Mucosa of rectum (tissue), 2 donors: Measurements from ENCODE around the gene CSNK1G1.

Source experiments
- H3K27ac ChIP-seq, 2 donors: one replicate each; pipeline ENCODE4 v1.7.0; 2013; ENCODE audit warnings: inconsistent platforms in 2 of 2, low read depth in 2 of 2, low read length in 2 of 2
- H3K27me3 ChIP-seq, 2 donors: one replicate each; pipeline ENCODE4 v1.7.0; 2013; ENCODE audit warnings: low read length in 2 of 2; ENCODE audit not compliant: control insufficient read depth in 2 of 2, insufficient read depth in 2 of 2
- H3K36me3 ChIP-seq, 2 donors: one replicate each; pipeline ENCODE4 v1.7.0; 2013; ENCODE audit warnings: low read length in 2 of 2; ENCODE audit not compliant: control insufficient read depth in 2 of 2, insufficient read depth in 2 of 2
- H3K4me1 ChIP-seq, 2 donors: one replicate each; pipeline ENCODE4 v1.7.0; 2013; ENCODE audit warnings: low read length in 2 of 2, mild to moderate bottlenecking in 1 of 2; ENCODE audit not compliant: control insufficient read depth in 2 of 2, insufficient read depth in 2 of 2
- H3K4me3 ChIP-seq, 2 donors: one replicate each; pipeline ENCODE4 v1.7.0; 2013; ENCODE audit warnings: low read length in 2 of 2
- H3K9ac ChIP-seq, 2 donors: one replicate each; pipeline ENCODE4 v1.7.0; 2013; ENCODE audit warnings: low read length in 2 of 2, low read depth in 1 of 2, mild to moderate bottlenecking in 1 of 2
- H3K9me3 ChIP-seq, 2 donors: one replicate each; pipeline ENCODE4 v1.7.0; 2013; ENCODE audit warnings: low read length in 2 of 2; ENCODE audit not compliant: control insufficient read depth in 2 of 2
- donor health status: healthy.
- donor health status: Normal muscosa, but diverticular disease.

Gene CSNK1G1

DNA sequence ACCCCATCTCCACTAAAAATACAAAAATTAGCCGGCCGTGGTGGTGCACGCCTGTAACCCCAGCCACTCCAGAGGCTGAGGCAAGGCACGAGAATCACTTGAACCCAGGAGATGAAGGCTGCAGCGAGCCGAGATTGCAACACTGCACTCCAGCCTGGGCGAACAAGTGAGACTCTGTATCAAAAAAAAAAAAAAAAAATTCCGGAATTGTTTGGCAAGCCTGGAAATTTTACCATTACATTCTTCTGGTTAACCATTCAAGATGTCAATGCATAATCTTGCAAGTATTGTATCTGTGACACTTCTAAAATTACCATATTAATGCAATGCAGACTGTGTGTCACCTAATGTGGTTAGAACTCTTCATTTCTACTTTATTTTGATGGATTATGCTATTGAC, 67.0 kb downstream of the CSNK1G1 start:
- no peak overlapping the region for H3K27ac ChIP-seq
- H3K4me3 ChIP-seq = no peak overlapping the region
- no peak overlapping the region for H3K9ac ChIP-seq
- no peaks in the 10 kb centered on the region for H3K36me3 ChIP-seq
- H3K4me1 ChIP-seq = no peaks in the 10 kb centered on the region
- no peaks in the 10 kb centered on the region for H3K27me3 ChIP-seq
- no peaks in the 10 kb centered on the region for H3K9me3 ChIP-seq

DNA sequence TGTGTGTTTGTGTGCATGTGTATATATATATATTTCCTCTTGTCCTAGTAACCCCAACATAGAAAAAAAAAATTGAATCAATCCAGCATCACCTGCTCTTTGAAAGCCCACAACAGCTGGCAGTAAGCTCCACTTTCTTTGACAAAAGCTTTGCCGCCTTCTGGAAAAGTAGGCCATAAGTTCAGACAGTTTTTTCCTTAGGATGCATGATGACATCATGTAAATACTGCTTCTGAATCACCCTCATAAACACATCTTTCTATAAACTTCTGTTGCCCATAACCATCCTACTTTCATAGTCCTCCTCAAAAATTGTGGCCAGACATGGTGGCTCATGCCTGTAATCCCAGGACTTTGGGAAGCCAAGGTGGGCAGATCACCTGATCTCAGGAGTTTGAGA, 67.4 kb downstream of the CSNK1G1 start:
- Histone ChIP-seq H3K4me1 (no peaks in the 10 kb centered on the region), H3K4me3 (no peak overlapping the region), H3K27me3 (no peaks in the 10 kb centered on the region), H3K9me3 (no peaks in the 10 kb centered on the region), H3K27ac (no peak overlapping the region), H3K9ac (no peak overlapping the region), H3K36me3 (no peaks in the 10 kb centered on the region)

DNA sequence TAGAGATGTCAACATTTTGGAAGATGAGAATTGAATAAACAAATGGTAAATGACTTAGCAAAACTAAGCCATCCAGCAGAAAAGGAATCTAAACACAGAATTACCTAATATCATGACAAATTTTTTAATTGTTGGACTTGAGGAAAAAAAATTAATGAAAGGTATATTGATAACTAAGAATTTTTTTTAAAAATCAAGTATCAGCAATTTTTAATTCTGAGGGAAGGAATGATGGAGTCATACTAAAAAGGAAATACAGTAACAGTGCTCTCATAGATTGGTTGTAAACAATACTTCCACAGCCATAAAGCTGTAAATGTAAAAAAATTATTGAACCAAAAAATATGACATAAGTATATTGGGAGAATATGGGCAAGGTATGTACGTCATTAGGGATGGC, 68.0 kb downstream of the CSNK1G1 start:
- Histone ChIP-seq H3K27me3 (no peaks in the 10 kb centered on the region), H3K4me1 (no peaks in the 10 kb centered on the region), H3K36me3 (no peaks in the 10 kb centered on the region), H3K9ac (no peak overlapping the region), H3K27ac (no peak overlapping the region), H3K9me3 (no peaks in the 10 kb centered on the region), H3K4me3 (no peak overlapping the region)

DNA sequence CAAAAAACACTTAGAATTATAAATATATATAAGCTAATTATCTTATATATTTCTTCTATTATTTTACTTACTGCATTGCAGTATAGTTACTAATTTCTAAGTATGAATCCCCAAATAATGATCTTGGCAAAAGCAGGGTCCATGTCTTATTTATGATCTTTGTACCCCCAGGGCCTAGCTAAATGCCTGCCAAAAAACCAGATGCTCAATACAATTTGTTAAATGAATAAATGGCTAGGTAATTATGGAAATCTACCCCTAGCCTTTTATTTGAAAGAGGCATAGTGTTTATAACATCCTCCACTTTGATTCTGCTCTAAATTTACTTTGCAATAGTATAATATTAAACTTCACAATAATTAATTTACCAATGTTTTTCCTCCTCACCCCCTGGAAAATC, 69.5 kb downstream of the CSNK1G1 start:
- H3K27ac ChIP-seq = no peak overlapping the region
- no peaks in the 10 kb centered on the region for H3K36me3 ChIP-seq
- no peak overlapping the region for H3K9ac ChIP-seq
- H3K4me3 ChIP-seq = no peak overlapping the region
- H3K4me1 ChIP-seq = no peaks in the 10 kb centered on the region
- H3K9me3 ChIP-seq = no peaks in the 10 kb centered on the region
- no peaks in the 10 kb centered on the region for H3K27me3 ChIP-seq

DNA sequence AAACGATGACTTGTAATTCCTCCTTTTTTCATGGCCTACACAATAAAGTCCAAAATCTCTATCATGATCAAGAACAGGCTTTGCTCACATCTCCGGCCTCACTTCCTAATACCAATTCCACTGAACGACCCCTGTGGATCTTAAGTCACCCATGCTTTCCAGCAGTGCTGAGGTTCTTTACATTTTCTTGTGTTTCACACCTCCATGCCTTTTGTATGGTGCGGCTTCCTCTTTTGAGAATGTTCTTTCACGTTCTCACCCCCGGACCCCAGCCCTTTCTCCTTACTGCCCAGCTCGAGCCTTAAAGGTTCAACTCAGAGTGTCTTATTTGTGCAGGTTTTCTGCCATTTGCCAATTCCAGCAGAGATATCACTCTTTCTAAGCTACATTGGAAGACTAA, 70.1 kb downstream of the CSNK1G1 start:
- H3K9ac ChIP-seq = no peak overlapping the region

DNA sequence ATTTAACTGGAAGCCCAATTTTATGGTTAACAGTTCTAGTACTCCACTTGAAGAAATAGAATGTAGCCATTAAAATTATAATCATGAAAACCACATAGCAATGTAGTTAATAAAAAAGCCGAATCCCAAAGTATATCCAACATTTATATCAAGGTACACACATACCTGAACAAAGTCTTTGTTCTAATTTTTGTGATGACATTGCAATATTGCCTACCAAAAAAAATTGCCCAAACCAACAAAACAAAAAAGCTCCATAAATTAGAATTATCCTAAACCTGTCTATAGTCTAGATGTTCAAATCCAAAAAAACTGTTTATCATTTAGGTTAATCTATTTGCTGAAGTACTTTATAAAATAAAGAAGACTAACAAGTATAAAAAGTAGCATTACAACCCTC, 70.8 kb downstream of the CSNK1G1 start:
- no peaks in the 10 kb centered on the region for H3K27me3 ChIP-seq
- H3K36me3 ChIP-seq = no peaks in the 10 kb centered on the region
- no peaks in the 10 kb centered on the region for H3K9me3 ChIP-seq
- H3K4me1 ChIP-seq = no peaks in the 10 kb centered on the region
- H3K9ac ChIP-seq = no peak overlapping the region
- no peak overlapping the region for H3K27ac ChIP-seq
- no peak overlapping the region for H3K4me3 ChIP-seq

More for the DNA sequence above, 70.1 kb downstream of the CSNK1G1 start:
- no peak overlapping the region for H3K27ac ChIP-seq
- H3K36me3 ChIP-seq = no peaks in the 10 kb centered on the region
- no peaks in the 10 kb centered on the region for H3K27me3 ChIP-seq
- no peaks in the 10 kb centered on the region for H3K9me3 ChIP-seq
- H3K4me1 ChIP-seq = no peaks in the 10 kb centered on the region
- H3K4me3 ChIP-seq = no peak overlapping the region

DNA sequence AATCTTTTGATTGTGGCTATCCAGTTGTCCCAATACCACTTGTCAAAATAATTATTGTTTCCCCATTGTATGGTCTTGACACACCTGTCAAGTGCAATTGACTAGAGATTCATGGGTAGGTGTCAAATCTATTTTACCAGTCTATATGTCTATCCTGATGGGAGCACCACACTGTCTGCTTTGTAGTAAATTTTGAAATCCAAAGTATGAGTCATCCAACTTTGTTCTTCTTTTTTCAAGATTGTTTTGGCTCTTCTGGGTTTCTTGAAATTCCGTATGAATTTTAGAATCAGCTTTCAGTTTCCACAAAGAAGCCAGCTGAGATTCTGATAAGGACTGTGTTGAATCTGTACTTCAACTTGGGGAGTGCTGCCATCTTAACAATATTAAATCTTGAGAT, 71.9 kb downstream of the CSNK1G1 start:
- Histone ChIP-seq H3K36me3 (no peaks in the 10 kb centered on the region), H3K27ac (no peak overlapping the region), H3K4me3 (no peak overlapping the region), H3K9me3 (no peaks in the 10 kb centered on the region), H3K4me1 (no peaks in the 10 kb centered on the region), H3K27me3 (no peaks in the 10 kb centered on the region), H3K9ac (no peak overlapping the region)

DNA sequence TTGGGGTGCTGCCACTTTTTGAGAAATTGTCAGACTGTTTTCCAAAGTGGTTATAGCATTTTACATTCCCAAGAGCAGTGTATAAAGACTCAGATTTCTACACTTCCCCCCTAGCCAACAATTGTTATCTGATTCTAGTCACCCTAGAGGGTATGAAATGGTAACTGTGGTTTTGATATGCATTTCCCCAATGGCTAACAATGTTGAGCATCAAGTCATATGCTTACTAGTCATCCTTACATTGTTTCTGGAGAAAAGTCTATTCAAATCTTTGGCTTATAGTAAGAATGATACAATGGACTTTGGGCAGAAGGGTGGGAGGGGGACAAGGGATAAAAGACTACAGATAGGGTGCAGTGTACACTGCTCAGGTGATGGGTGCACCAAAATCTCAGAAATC, 73.3 kb downstream of the CSNK1G1 start:
- Histone ChIP-seq H3K27me3 (no peaks in the 10 kb centered on the region), H3K36me3 (no peaks in the 10 kb centered on the region), H3K9ac (no peak overlapping the region), H3K4me3 (no peak overlapping the region), H3K4me1 (no peaks in the 10 kb centered on the region), H3K9me3 (no peaks in the 10 kb centered on the region), H3K27ac (no peak overlapping the region)

DNA sequence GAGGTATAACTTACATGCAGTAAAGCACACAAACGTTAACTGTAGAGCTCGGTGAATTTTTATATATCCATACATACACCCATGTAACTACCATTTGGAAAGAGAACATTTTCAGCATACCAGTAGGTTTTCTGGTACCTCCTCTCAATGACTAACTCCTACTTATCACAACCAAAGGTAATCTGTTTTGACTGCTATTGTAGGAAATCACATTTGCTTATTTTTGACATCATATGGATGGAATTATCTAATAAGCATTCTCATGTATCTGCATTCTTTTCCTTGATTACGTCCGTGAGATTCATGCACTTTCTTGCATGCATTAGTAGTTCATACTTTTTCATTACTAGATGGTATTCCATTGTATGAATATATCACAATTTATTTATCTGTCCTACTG, 76.8 kb downstream of the CSNK1G1 start:
- no peak overlapping the region for H3K27ac ChIP-seq
- no peaks in the 10 kb centered on the region for H3K27me3 ChIP-seq
- no peaks in the 10 kb centered on the region for H3K36me3 ChIP-seq
- no peak overlapping the region for H3K4me3 ChIP-seq
- no peaks in the 10 kb centered on the region for H3K9me3 ChIP-seq
- no peak overlapping the region for H3K9ac ChIP-seq
- H3K4me1 ChIP-seq = no peaks in the 10 kb centered on the region

DNA sequence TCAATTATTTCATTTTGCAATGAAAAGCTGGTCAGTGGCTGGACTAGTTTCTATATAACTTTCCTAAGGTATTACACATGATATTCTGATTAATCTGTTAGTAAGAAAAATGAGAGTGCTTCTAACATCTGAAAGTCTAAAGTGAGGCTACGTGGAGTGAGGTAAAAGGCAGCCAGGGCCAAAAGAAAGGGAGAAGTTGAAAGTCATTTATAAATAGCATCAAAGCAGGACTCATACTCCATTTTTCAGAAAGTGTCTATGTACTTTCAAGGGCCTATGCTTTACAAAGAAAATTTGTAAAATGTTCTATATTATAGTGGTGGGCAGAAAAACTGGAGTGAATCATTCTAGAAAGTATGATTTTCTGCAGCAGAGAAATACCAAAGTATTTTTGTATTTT, 80.0 kb downstream of the CSNK1G1 start:
- H3K27ac ChIP-seq = no peak overlapping the region
- no peak overlapping the region for H3K4me3 ChIP-seq
- H3K9me3 ChIP-seq = no peaks in the 10 kb centered on the region
- no peaks in the 10 kb centered on the region for H3K4me1 ChIP-seq
- H3K9ac ChIP-seq = no peak overlapping the region
- no peaks in the 10 kb centered on the region for H3K27me3 ChIP-seq
- no peaks in the 10 kb centered on the region for H3K36me3 ChIP-seq

DNA sequence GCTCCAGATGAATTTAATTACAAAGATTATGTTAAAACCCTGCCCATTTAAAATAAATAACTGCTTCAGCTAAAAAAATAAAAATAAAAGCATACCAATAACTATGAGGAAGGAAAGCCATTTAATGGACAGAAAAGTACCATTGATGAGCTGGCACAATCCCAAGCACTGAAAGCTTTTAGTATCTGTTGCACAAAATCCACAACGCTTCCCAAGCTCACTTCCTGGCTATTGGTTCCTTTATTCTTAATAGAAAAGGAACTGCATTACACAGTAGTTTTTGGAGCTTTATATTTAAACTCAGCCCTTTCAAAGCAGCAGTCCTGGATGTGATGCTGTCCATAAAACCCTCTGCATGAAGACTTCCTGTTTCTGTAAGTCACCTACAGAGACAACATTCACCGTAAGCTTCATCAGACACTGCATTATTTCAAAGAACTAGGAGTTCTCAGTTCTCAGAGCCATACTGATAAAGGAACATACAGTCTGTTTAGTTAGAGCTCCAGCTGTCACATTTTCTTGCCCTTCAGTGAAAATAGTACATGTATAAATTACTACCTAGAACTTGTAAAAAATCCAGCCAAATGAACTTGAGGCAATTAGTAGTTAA, 81.5 kb downstream of the CSNK1G1 start:
- no peak overlapping the region for H3K9ac ChIP-seq
- no peak overlapping the region for H3K27ac ChIP-seq
- no peak overlapping the region for H3K4me3 ChIP-seq
- no peaks in the 10 kb centered on the region for H3K4me1 ChIP-seq
- no peaks in the 10 kb centered on the region for H3K9me3 ChIP-seq
- no peaks in the 10 kb centered on the region for H3K36me3 ChIP-seq
- no peaks in the 10 kb centered on the region for H3K27me3 ChIP-seq
